Astrocyte (in vitro differentiated cells and primary cell): ENCODE measurements around the gene CLEC20A.

Experiments used
- CTCF ChIP-seq: IDR thresholded peaks from 2 replicates; pipeline ENCODE4 v1.5.1; 2011; ENCODE audit warnings: low read depth, mild to moderate bottlenecking, inconsistent platforms, low read length, moderate library complexity; ENCODE audit not compliant: insufficient read depth
- EZH2 ChIP-seq: IDR thresholded peaks from 2 replicates; pipeline ENCODE4 v1.6.1; 2012; ENCODE audit warnings: mild to moderate bottlenecking, low read length, inconsistent platforms; ENCODE audit not compliant: insufficient read depth

- TF ChIP-seq CTCF (no peak), EZH2 (no peak)
Measured at GRCh38 chr1:178490136-178490535, 6.6 kb downstream of the CLEC20A start.
